HG03095 (cell line): ENCODE data around the gene HNF1A.

Experiments used
- ATAC-seq: cut with Tn5 transposase; IDR thresholded peaks from one replicate; pipeline ENCODE4 v1.9.1; 2021; ENCODE audit warnings: moderate library complexity; ENCODE audit not compliant: unreplicated experiment

The HNF1A gene

GRCh38 chr12:120956579-120957300 lies 21.6 kb upstream of the HNF1A start:
- no peak for ATAC-seq

DNA sequence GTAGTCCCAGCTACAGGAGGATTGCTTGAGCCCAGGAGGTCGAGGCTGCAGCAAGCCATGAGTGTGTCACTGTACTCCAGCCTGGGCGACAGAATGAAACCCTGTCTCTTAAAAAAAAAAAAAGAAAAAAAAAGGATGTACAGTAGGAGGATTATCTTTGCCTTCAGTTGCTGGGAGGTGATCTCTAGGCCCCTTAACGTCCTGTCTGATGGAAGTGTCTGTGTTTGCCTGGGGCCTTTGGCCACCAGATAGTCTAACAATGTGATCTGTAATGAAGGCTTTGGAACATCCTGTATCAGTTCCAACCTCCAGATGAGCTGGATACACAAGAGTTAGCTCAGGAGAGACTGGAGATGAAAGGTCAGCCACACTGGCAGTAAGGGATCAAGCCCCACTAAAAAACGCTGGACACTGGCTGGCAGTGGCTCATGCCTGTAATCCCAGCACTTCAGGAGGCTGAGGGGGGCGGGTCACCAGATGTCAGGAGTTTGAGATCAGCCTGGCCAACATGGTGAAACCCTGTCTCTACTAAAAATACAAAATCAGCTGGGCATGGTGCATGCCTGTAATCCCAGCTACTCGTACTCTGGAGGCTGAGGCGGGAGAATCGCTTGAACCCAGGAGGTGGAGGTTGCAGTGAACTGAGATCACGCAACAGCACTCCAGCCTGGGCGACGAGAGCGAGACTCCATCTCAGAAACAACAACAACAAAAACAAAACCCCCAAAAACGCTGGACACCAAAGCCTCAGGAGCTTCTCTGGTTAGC lies 19.0 kb upstream of the HNF1A start:
- no peak for ATAC-seq

DNA sequence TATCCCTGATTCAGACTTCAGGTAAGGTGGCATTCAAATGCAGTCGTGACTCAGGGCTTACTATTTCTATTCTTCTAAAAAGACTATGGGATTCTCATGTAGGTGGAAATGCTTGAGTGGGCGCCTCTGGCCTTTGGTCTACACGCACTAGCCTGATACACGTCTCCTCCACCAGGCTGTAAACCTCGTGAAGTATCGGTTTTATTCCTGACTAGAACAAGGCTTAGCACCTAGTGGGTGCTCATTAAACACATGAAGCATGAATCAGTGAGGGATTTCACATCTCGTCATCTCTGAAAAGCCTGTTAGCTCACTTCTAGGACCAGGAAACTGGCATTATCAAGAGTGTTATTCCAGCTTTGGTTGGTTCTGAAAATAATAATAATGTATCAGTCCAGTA lies 17.7 kb upstream of the HNF1A start:
- ATAC-seq: no peak

GRCh38 chr12:120961604-120962531 lies 16.5 kb upstream of the HNF1A start:
- ATAC-seq: no peak

DNA sequence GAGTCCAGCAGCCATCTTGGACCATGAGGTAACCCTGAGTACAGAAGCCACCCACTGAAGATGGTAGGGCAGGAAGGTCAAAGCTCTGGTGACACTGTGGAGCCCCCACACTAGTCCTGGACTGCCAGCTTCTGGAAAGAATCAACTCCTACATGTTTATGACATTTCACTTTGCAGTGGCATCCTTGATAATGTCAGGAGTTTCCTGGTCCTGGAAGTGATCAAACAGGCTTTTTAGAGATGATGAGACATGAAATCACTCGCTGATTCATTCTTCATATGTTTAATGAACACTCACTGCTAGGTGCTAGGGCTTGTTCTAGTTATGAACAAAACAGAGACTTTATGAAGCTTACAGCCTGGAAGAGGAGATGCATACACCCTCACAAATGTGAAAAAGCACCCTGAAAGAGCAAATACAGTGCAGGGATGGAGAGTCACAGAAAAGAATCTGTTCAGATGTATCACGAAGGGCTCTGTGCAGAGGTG lies 15.8 kb upstream of the HNF1A start:
- ATAC-seq: no peak

- no peak for ATAC-seq
Observed at GRCh38 chr12:120964298-120964697, 14.0 kb upstream of the HNF1A start.

- ATAC-seq: no peak
Observed at GRCh38 chr12:120965534-120966091, 12.7 kb upstream of the HNF1A start.

- no peak for ATAC-seq
Observed at GRCh38 chr12:120970310-120970709, 8.0 kb upstream of the HNF1A start.

DNA sequence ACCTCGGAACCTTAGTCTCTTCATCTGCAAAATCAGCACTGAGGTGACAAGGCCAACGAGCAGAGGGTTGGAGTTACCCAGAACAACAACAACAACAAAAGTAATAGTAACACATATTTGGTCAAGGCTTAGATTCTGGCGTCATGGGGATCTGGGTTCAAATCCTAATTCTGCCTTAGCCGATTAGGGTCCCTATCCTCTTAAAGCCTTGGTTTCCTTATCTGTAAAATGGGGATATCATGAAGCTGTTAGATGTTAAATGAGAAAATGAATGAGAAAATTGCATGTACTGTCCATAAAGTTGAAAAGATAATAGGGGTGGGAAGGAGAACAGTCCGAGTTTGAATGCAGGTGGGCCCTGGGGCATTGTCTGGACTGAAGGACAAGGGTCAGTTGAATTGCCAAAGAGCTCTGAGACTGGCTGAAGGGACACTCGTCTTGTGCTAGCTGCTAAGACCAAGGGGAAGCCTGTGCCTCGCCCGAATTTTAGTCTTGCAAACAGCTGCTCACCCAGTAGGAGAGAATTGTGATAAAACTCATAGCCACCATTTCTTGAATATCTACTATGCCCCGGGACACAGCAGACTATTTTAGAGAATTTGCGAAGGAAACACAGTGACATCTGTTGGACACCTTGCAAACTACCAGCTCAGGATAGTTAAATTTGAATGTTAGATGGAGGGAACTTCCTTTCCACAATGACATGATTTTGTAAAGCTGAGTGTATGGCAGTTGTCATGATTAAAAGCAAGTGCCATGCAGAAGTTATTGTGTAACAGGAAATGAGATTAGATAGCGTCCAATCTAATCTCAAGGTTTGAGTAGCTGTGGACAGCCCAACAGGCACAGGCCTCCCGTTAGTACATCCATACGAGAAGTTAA lies 6.8 kb upstream of the HNF1A start:
- ATAC-seq: no peak

- ATAC-seq: no peak
Observed at GRCh38 chr12:120972870-120973543, 5.3 kb upstream of the HNF1A start.

- no peak for ATAC-seq
Observed at GRCh38 chr12:120977531-120978295, 630 bp upstream of the HNF1A start.

DNA sequence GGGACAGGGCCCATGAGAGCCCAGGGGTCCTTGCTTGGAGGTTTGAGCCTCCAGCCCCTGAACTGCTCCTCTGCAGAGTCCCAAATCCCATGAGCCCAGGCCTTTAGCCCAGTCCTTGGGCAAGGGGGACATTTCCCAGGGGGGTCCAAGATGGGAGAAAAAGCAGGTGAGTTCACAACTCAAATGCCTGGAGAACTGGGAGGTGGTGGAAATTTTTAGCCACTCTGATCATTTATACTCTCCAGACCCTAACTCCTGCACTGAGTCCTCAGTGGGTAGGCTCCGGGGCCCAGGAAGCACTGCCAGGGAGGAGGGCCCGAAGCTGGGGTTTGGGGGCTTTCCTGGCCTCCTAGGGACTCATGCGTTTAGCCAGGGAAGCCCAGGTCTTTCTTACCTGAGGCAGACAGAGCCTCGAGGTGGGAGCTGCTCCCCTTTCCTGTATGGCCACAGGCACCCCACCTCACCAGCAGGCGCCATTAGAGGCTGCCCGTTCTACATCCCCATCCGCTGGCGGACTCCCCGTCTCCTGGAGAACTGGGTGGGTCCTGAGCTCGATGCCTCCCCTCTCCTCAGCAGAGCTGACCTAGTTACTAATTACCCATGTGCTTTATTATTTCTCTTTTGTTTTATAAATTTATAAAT lies 998 bp downstream of the HNF1A start:
- ATAC-seq: no peak

- ATAC-seq: no peak
Observed at GRCh38 chr12:120979862-120980696, 1.7 kb downstream of the HNF1A start.

DNA sequence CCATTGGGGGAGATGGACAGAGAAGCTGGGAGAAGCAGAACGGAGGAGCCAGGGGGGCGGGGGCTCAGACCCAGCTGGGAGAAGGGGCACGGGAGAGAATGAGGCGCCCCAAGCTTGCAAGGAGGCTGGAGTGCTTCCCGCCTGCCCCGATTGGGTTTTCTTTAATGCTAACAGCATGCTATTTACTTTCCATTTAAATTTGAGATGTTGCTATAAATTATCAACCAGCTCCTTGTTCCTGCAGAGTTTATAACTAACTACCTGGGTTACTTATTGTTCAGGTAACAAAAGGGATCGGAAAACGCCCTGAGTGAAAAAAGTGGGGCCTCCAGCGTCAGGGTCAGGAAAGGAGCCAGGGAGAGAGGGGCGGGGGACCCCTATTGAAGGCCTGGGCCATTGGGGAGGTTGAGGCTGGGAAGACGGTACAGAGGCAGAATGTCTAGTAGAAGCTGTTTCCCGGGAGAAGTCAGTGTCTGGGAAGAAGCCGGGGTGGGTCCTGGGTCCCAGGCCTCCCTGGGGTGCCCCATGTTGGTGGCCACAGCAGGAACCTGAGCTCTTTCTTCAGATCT lies 2.5 kb downstream of the HNF1A start:
- no peak for ATAC-seq

GRCh38 chr12:120981407-120981941 lies 3.1 kb downstream of the HNF1A start:
- no peak for ATAC-seq

DNA sequence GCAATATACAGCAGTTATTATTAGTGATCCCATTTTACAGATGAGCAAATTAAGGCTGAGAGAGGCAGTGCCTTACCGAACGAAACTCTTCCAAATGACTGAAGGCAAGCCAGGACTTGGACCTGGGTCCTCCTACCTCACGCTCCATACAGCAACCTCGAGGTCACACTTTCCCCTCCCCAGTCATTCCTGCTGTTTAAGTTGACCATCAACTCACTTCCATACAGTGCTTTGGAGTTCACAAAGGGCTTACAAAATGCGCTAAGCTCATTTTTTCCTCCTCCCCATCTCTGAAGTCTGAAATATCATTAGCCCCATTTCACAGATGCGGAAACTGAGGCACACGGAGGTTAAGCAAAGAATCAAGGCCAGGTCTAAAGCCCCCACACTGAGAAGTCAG lies 4.3 kb downstream of the HNF1A start:
- ATAC-seq: no peak

DNA sequence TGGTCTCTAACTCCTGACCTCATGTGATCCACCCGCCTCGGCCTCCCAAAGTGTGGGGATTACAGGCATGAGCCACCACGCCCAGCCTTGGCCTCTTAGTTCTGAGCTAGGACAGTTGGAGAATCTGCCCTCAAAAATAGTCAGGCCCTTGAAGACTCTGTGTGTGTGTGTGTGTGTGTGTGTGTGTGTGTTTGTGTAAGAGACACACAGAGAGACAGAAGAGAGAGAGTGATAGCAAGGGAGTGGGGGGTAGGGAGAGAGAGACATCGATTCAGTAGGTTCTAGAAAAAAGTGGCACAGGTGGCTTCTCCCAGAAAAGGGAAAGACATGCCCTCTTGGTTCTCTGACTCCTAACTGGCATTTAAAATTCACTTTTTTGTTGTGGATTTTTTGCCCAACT lies 5.4 kb downstream of the HNF1A start:
- ATAC-seq: no peak
